ENCODE results near the gene ENHO.

DNA sequence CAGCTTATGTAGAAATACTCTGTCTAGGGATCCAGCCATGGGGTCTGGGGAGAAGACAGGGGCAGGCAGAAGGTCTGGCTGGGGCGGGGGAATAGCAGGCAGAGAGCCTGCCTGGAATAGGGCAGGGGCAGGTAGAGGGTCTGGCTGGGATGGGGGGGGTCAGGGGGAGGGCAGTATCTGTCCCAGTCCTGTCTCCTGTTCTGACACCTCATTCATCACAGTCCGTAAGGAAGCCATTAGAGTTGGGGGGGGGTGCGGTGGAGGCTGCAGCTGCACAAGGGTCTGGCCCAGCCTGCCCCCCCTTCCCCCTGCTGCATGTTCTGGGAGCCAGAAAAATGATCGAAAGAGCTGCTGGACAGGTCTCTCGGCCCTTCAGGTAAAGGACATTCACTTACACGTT is 34.2 kb upstream of the ENHO start:
- TF ChIP-seq, protein P1, sequence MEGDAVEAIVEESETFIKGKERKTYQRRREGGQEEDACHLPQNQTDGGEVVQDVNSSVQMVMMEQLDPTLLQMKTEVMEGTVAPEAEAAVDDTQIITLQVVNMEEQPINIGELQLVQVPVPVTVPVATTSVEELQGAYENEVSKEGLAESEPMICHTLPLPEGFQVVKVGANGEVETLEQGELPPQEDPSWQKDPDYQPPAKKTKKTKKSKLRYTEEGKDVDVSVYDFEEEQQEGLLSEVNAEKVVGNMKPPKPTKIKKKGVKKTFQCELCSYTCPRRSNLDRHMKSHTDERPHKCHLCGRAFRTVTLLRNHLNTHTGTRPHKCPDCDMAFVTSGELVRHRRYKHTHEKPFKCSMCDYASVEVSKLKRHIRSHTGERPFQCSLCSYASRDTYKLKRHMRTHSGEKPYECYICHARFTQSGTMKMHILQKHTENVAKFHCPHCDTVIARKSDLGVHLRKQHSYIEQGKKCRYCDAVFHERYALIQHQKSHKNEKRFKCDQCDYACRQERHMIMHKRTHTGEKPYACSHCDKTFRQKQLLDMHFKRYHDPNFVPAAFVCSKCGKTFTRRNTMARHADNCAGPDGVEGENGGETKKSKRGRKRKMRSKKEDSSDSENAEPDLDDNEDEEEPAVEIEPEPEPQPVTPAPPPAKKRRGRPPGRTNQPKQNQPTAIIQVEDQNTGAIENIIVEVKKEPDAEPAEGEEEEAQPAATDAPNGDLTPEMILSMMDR (IDR thresholded peaks at IDR 0.05; ENCODE audit: low read depth, low read length, poor library complexity, severe bottlenecking): no peak
- no peak for TF ChIP-seq EZH2phosphoT487 (IDR thresholded peaks at IDR 0.05; ENCODE audit: borderline replicate concordance, low read length)

All from DOHH2 (cell line).